RKO (cell line): Measurements from ENCODE around the gene SPSB4.

Source experiments
- DNase-seq: peaks from one replicate; pipeline ENCODE4 v3.0.0-alpha.2; 2016; ENCODE audit warnings: low spot score

The SPSB4 gene

GRCh38 chr3:141055136-141055535, 4.0 kb downstream of the SPSB4 start:
- DNase-seq = no peak

GRCh38 chr3:141055536-141056445, 4.6 kb downstream of the SPSB4 start:
- no peak for DNase-seq

- DNase-seq = no peak
Measured at GRCh38 chr3:141056751-141057171, 5.6 kb downstream of the SPSB4 start.

- no peak for DNase-seq
Measured at GRCh38 chr3:141057436-141057835, 6.3 kb downstream of the SPSB4 start.

- no peak for DNase-seq
Measured at GRCh38 chr3:141057946-141058800, 7.0 kb downstream of the SPSB4 start.

GRCh38 chr3:141058996-141059395, 7.8 kb downstream of the SPSB4 start:
- DNase-seq = no peak

GRCh38 chr3:141059816-141060215, 8.7 kb downstream of the SPSB4 start:
- no peak for DNase-seq

- DNase-seq = no peak
Measured at GRCh38 chr3:141060327-141060726, 9.2 kb downstream of the SPSB4 start.

- no peak for DNase-seq
Measured at GRCh38 chr3:141063831-141064230, 12.7 kb downstream of the SPSB4 start.

- DNase-seq = no peak
Measured at GRCh38 chr3:141064255-141064926, 13.2 kb downstream of the SPSB4 start.

GRCh38 chr3:141065258-141065657, 14.1 kb downstream of the SPSB4 start:
- DNase-seq = no peak

GRCh38 chr3:141065841-141066805, 15.0 kb downstream of the SPSB4 start:
- no peak for DNase-seq

- DNase-seq = no peak
Measured at GRCh38 chr3:141067206-141067974, 16.2 kb downstream of the SPSB4 start.

GRCh38 chr3:141070229-141070628, 19.1 kb downstream of the SPSB4 start:
- DNase-seq = no peak

- DNase-seq = no peak
Measured at GRCh38 chr3:141070727-141071357, 19.7 kb downstream of the SPSB4 start.

- no peak for DNase-seq
Measured at GRCh38 chr3:141071681-141072260, 20.6 kb downstream of the SPSB4 start.

- no peak for DNase-seq
Measured at GRCh38 chr3:141072950-141073349, 21.8 kb downstream of the SPSB4 start.

- no peak for DNase-seq
Measured at GRCh38 chr3:141073580-141073979, 22.4 kb downstream of the SPSB4 start.

- no peak for DNase-seq
Measured at GRCh38 chr3:141074529-141074928, 23.4 kb downstream of the SPSB4 start.
